Neural progenitor cell (in vitro differentiated cells): ENCODE measurements around the gene LRRK2. TPM values are rescaled to one million over a fixed set of nuclear protein-coding genes. Genes with fewer than 3 reads are reported as not detected.
A peak's percentile ranks its signal among the peaks of the same experiment; 100 is the strongest.

Experiments
- DNase-seq: peaks from one replicate; pipeline ENCODE4 v3.0.0-alpha.2; 2016; ENCODE audit warnings: low spot score
- H2AFZ ChIP-seq: fragments of 200-600 bp; sonication (generic); replicated peaks from 2 replicates; pipeline ENCODE4 v1.6.1; 2016; ENCODE audit warnings: antibody characterized with exemption
- H3F3A ChIP-seq: fragments of 200-600 bp; sonication (generic); 2 replicates; pipeline ENCODE4 v1.6.1; 2016; ENCODE audit warnings: antibody characterized with exemption, low read depth
- H3K27ac ChIP-seq: fragments of 200-600 bp; sonication (generic); 2 replicates; pipeline ENCODE4 v1.5.1; 2016; ENCODE audit warnings: mild to moderate bottlenecking
- H3K27me3 ChIP-seq: fragments of 200-600 bp; sonication (generic); 2 replicates; pipeline ENCODE4 v1.6.1; 2016; ENCODE audit warnings: mild to moderate bottlenecking, moderate library complexity
- H3K36me3 ChIP-seq: fragments of 200-600 bp; sonication (generic); 2 replicates; pipeline ENCODE4 v1.5.1; 2016
- H3K4me1 ChIP-seq: fragments of 200-600 bp; sonication (generic); 2 replicates; pipeline ENCODE4 v1.6.1; 2016; ENCODE audit warnings: mixed run types
- H3K4me2 ChIP-seq: fragments of 200-600 bp; sonication (generic); 2 replicates; pipeline ENCODE4 v1.6.1; 2016
- H3K4me3 ChIP-seq: fragments of 200-600 bp; sonication (generic); 2 replicates; pipeline ENCODE4 v1.5.1; 2016
- H3K79me2 ChIP-seq: fragments of 200-600 bp; sonication (generic); 2 replicates; pipeline ENCODE4 v1.6.1; 2016; ENCODE audit warnings: low read depth
- H3K9ac ChIP-seq: fragments of 200-600 bp; sonication (generic); 2 replicates; pipeline ENCODE4 v1.6.1; 2016
- H3K9me3 ChIP-seq: fragments of 200-600 bp; sonication (generic); 2 replicates; pipeline ENCODE4 v1.5.1; 2016; ENCODE audit warnings: low read depth
- H4K20me1 ChIP-seq: fragments of 200-600 bp; sonication (generic); 2 replicates; pipeline ENCODE4 v1.6.1; 2016; ENCODE audit warnings: low read depth
- H3K27ac Mint-ChIP-seq: 3 replicates; pipeline ENCODE4 v1.8.0; 2021; ENCODE audit warnings: mixed read lengths
- H3K27me3 Mint-ChIP-seq: 2 replicates; pipeline ENCODE4 v1.8.0; 2022; ENCODE audit warnings: low read depth, mild to moderate bottlenecking, inconsistent platforms, moderate library complexity, mixed read lengths; ENCODE audit not compliant: insufficient read depth
- H3K36me3 Mint-ChIP-seq: 3 replicates; pipeline ENCODE4 v1.8.0; 2021; ENCODE audit warnings: mixed read lengths
- H3K4me1 Mint-ChIP-seq: 3 replicates; pipeline ENCODE4 v1.8.0; 2021; ENCODE audit warnings: mixed read lengths
- H3K4me3 Mint-ChIP-seq: 3 replicates; pipeline ENCODE4 v1.8.0; 2021; ENCODE audit warnings: mild to moderate bottlenecking, moderate library complexity, mixed read lengths
- H3K9me3 Mint-ChIP-seq: 3 replicates; pipeline ENCODE4 v1.8.0; 2020; ENCODE audit warnings: mixed read lengths
- EZH2 ChIP-seq: fragments of 200-600 bp; sonication (generic); IDR thresholded peaks from 2 replicates; pipeline ENCODE4 v1.6.1; 2017; ENCODE audit warnings: antibody characterized with exemption, mild to moderate bottlenecking, moderate library complexity
- EZH2phosphoT487 ChIP-seq: fragments of 200-600 bp; sonication (generic); IDR thresholded peaks from 2 replicates; pipeline ENCODE4 v1.6.1; 2017; ENCODE audit warnings: antibody characterized with exemption
- total RNA-seq: library from RNA; depleted of rRNA; stranded (reverse); fragments of >200 nt; gene quantifications from 2 replicates; pipeline ENCODE4 v1.2.3, GENCODE V29; 2015; ENCODE audit warnings: low replicate concordance
- TF ChIP-seq, protein P1 (sequence below): fragments of 200-600 bp; sonication (generic); IDR thresholded peaks from 2 replicates; pipeline ENCODE4 v1.5.1; 2017; ENCODE audit warnings: antibody characterized with exemption, mild to moderate bottlenecking

The LRRK2 gene
- total RNA-seq, 1 donor from 2014 or later: 0.11 TPM

DNA sequence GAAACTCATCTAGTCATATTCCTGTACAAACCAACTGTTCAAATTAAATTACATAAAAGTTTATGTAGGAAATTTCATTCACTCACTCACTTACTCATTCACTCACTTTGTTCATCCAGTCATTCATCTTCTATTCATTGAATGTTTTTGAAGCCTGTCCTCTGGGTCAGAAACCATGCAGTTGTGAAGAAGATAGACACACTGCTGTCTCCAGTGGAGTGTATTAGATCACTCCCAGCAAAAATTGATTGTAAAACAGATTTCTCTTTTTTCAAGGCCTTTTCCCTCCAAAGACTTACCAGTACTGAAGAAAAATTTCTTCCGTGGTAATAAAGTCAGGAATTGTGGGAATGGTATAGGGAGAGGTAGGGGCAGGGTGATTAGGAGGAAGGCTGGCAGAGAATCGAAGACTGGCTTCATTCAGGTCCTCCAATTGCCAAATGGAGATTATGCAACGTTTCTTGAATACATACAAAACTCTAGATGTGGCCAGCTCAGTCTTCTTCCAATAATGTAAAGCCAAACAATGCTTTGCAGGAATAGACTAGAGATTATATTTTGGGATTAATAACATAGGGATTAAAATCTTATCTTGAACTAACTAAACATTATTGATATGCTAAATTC is 9.1 kb downstream of the LRRK2 start:
- no peak overlapping the region for H3K4me2 ChIP-seq
- H3K27ac ChIP-seq: no peak overlapping the region
- H3F3A ChIP-seq: no peaks in the 10 kb centered on the region
- no peaks in the 10 kb centered on the region for H3K9me3 ChIP-seq
- H3K9ac ChIP-seq: no peak overlapping the region
- no peak overlapping the region for H3K4me3 ChIP-seq
- Mint-ChIP-seq H3K4me3 (no peak overlapping the region), H3K27me3 (no peaks in the 10 kb centered on the region), H3K4me1 (no peaks in the 10 kb centered on the region), H3K9me3 (no peaks in the 10 kb centered on the region), H3K36me3 (no peaks in the 10 kb centered on the region), H3K27ac (no peak overlapping the region)
- no peaks in the 10 kb centered on the region for H4K20me1 ChIP-seq
- H2AFZ ChIP-seq: no peak overlapping the region
- no peak for DNase-seq
- H3K27me3 ChIP-seq: no peaks in the 10 kb centered on the region
- no peaks in the 10 kb centered on the region for H3K36me3 ChIP-seq
- no peaks in the 10 kb centered on the region for H3K4me1 ChIP-seq
- TF ChIP-seq EZH2phosphoT487: no peak
- TF ChIP-seq EZH2: no peak
- TF ChIP-seq, protein P1, sequence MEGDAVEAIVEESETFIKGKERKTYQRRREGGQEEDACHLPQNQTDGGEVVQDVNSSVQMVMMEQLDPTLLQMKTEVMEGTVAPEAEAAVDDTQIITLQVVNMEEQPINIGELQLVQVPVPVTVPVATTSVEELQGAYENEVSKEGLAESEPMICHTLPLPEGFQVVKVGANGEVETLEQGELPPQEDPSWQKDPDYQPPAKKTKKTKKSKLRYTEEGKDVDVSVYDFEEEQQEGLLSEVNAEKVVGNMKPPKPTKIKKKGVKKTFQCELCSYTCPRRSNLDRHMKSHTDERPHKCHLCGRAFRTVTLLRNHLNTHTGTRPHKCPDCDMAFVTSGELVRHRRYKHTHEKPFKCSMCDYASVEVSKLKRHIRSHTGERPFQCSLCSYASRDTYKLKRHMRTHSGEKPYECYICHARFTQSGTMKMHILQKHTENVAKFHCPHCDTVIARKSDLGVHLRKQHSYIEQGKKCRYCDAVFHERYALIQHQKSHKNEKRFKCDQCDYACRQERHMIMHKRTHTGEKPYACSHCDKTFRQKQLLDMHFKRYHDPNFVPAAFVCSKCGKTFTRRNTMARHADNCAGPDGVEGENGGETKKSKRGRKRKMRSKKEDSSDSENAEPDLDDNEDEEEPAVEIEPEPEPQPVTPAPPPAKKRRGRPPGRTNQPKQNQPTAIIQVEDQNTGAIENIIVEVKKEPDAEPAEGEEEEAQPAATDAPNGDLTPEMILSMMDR: no peak
- H3K79me2 ChIP-seq: no peaks in the 10 kb centered on the region

DNA sequence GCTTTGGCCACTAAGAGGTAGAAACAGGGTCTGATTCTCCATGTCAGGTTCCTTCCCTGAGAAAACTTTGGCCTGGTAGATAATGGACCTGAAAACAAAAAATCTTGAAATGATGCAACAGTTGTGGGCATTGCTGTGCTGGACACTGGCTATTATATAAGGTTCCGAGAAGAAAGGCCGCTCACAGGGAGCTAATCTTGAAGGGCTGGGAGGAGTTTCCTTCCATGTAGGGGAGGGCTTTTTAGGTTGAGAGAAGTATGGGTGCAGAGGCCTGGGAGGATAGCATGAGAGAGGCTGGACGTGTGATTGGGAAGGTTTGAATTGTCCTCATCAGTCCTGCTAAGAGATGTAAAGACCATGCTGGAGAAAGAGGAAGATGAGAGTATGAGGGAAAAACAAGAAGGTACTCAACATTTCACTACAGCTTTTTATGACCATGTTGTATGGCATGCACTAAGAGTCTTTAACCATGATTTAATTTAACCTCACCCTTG is 11.6 kb downstream of the LRRK2 start:
- Histone ChIP-seq H3K9ac (no peak overlapping the region), H3K27me3 (no peaks in the 10 kb centered on the region), H2AFZ (peak overlapping the region; percentile 40), H3K27ac (no peak overlapping the region), H3K36me3 (no peaks in the 10 kb centered on the region), H3K79me2 (no peaks in the 10 kb centered on the region), H3K4me1 (no peaks in the 10 kb centered on the region), H4K20me1 (no peaks in the 10 kb centered on the region), H3K9me3 (no peaks in the 10 kb centered on the region), H3F3A (no peaks in the 10 kb centered on the region), H3K4me3 (no peak overlapping the region), H3K4me2 (no peak overlapping the region)
- Mint-ChIP-seq H3K27me3 (no peaks in the 10 kb centered on the region), H3K9me3 (no peaks in the 10 kb centered on the region), H3K4me3 (no peak overlapping the region), H3K36me3 (no peaks in the 10 kb centered on the region), H3K27ac (no peak overlapping the region), H3K4me1 (no peaks in the 10 kb centered on the region)
- no peak for TF ChIP-seq EZH2
- TF ChIP-seq, protein P1: no peak
- no peak for TF ChIP-seq EZH2phosphoT487
- no peak for DNase-seq

DNA sequence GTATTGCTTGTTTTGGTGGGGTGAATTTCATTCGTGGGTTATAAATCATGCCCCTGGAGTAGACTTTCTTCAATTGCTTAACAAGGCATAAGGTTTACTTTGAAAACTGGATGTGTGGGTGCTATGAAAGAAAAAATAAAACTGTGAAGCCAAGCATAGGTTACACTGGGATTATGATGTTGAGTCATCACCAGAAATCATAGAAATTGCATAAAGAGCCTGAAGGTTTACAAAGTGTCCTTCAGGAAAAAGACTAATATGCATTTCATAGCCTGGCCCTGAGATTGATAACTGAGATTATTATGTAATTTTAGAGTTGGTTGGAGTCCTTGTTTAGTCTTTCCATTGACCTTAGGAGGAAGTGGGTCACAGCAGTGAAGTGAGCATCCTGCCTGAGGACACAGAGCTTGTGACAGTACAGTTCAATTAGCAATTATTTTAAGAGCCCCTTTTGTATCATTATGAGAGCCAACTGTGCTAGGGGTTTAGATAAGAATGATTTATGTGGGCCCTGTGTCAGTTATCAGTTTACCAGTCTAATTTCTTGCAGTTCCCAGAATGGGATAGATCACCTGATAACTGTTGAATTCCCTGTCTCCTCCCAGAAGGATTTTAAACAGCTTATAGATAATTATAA is 13.6 kb downstream of the LRRK2 start:
- Histone ChIP-seq H3K9me3 (no peaks in the 10 kb centered on the region), H3K4me3 (no peak overlapping the region), H3K4me1 (no peaks in the 10 kb centered on the region), H3K4me2 (no peak overlapping the region), H4K20me1 (no peaks in the 10 kb centered on the region), H3F3A (no peaks in the 10 kb centered on the region), H3K27me3 (no peaks in the 10 kb centered on the region), H3K36me3 (no peaks in the 10 kb centered on the region), H3K9ac (no peak overlapping the region), H3K27ac (no peak overlapping the region), H3K79me2 (no peaks in the 10 kb centered on the region), H2AFZ (no peak overlapping the region)
- DNase-seq: no peak
- Mint-ChIP-seq H3K27me3 (no peaks in the 10 kb centered on the region), H3K4me1 (no peaks in the 10 kb centered on the region), H3K9me3 (no peaks in the 10 kb centered on the region), H3K27ac (no peak overlapping the region), H3K36me3 (no peaks in the 10 kb centered on the region), H3K4me3 (no peak overlapping the region)
- TF ChIP-seq EZH2phosphoT487 (no peak), EZH2 (no peak)
- TF ChIP-seq, protein P1: no peak
